Hepatocyte (in vitro differentiated cells): Measurements from ENCODE around the gene PRSS27.

Experiments
- CTCF ChIP-seq: fragments of 200-600 bp; sonication (generic); IDR thresholded peaks from 2 replicates; pipeline ENCODE4 v1.5.1; 2016; ENCODE audit warnings: antibody characterized with exemption, mild to moderate bottlenecking; ENCODE audit not compliant: poor library complexity
- EZH2 ChIP-seq: fragments of 200-600 bp; sonication (generic); IDR thresholded peaks from 2 replicates; pipeline ENCODE4 v1.6.1; 2016; ENCODE audit warnings: antibody characterized with exemption, mild to moderate bottlenecking, borderline replicate concordance
- EZH2phosphoT487 ChIP-seq: fragments of 200-600 bp; sonication (generic); IDR thresholded peaks from one replicate; pipeline ENCODE4 v1.6.1; 2018; ENCODE audit warnings: antibody characterized with exemption, mild to moderate bottlenecking, low read depth, moderate library complexity; ENCODE audit not compliant: unreplicated experiment, severe bottlenecking

- no peak for TF ChIP-seq CTCF
- no peak for TF ChIP-seq EZH2phosphoT487
- TF ChIP-seq EZH2, result no peak
These were observed 46.7 kb downstream of the PRSS27 start for GRCh38 chr16:2673066-2673999.
